ENCODE data around the gene SGMS1. TPM values are rescaled to one million over a fixed set of nuclear protein-coding genes. Genes with fewer than 3 reads are reported as not detected.

Gene SGMS1
- total RNA-seq, 1 donor from 2014 or later: 9.2 TPM

- Mint-ChIP-seq H3K4me1 (no peaks in the 10 kb centered on the region), H3K36me3 (no peaks in the 10 kb centered on the region), H3K27ac (no peak overlapping the region), H3K27me3 (ENCODE audit: insufficient read depth, low read depth) (peaks cover 2% of the 10 kb centered on the region), H3K9me3 (no peaks in the 10 kb centered on the region), H3K4me3 (no peak overlapping the region)
- no peak for TF ChIP-seq EZH2phosphoT487 (IDR thresholded peaks at IDR 0.05)
- TF ChIP-seq EZH2 (IDR thresholded peaks at IDR 0.05): no peak
- no peak for TF ChIP-seq CTCF (IDR thresholded peaks at IDR 0.05)
- Histone ChIP-seq H3K9ac (no peak overlapping the region), H4K20me1 (ENCODE audit: low read depth) (peaks cover 10% of the 10 kb centered on the region), H3K27ac (no peak overlapping the region), H3K4me3 (no peak overlapping the region), H3F3A (ENCODE audit: low read depth) (peaks cover 5% of the 10 kb centered on the region), H3K4me2 (no peak overlapping the region), H3K4me1 (peaks cover 4% of the 10 kb centered on the region), H3K27me3 (peaks cover 31% of the 10 kb centered on the region), H3K36me3 (no peaks in the 10 kb centered on the region), H2AFZ (replicated peaks) (no peak overlapping the region), H3K9me3 (ENCODE audit: low read depth) (no peaks in the 10 kb centered on the region), H3K79me2 (ENCODE audit: low read depth) (no peaks in the 10 kb centered on the region)
- DNase-seq (ENCODE audit: low spot score): no peak
Measured at GRCh38 chr10:50420196-50420595, 203.6 kb downstream of the SGMS1 start.

GRCh38 chr10:50419756-50420155 is 204.0 kb downstream of the SGMS1 start:
- Histone ChIP-seq H3K27ac (no peak overlapping the region), H3K4me1 (peaks cover 4% of the 10 kb centered on the region), H2AFZ (replicated peaks) (no peak overlapping the region), H3K79me2 (ENCODE audit: low read depth) (no peaks in the 10 kb centered on the region), H4K20me1 (ENCODE audit: low read depth) (peaks cover 10% of the 10 kb centered on the region), H3K9me3 (ENCODE audit: low read depth) (no peaks in the 10 kb centered on the region), H3K4me2 (no peak overlapping the region), H3F3A (ENCODE audit: low read depth) (peaks cover 5% of the 10 kb centered on the region), H3K36me3 (no peaks in the 10 kb centered on the region), H3K4me3 (no peak overlapping the region), H3K27me3 (peaks cover 31% of the 10 kb centered on the region), H3K9ac (no peak overlapping the region)
- Mint-ChIP-seq H3K4me1 (no peaks in the 10 kb centered on the region), H3K27ac (no peak overlapping the region), H3K27me3 (ENCODE audit: insufficient read depth, low read depth) (peaks cover 2% of the 10 kb centered on the region), H3K9me3 (no peaks in the 10 kb centered on the region), H3K36me3 (no peaks in the 10 kb centered on the region), H3K4me3 (no peak overlapping the region)
- TF ChIP-seq EZH2phosphoT487 (IDR thresholded peaks at IDR 0.05) (no peak), EZH2 (IDR thresholded peaks at IDR 0.05) (no peak), CTCF (IDR thresholded peaks at IDR 0.05) (no peak)
- DNase-seq (ENCODE audit: low spot score): no peak

- Histone ChIP-seq H3K36me3 (no peaks in the 10 kb centered on the region), H3K4me3 (no peak overlapping the region), H3K79me2 (ENCODE audit: low read depth) (no peaks in the 10 kb centered on the region), H3K27ac (no peak overlapping the region), H3K27me3 (peaks cover 31% of the 10 kb centered on the region), H3K9me3 (ENCODE audit: low read depth) (no peaks in the 10 kb centered on the region), H3F3A (ENCODE audit: low read depth) (peaks cover 5% of the 10 kb centered on the region), H3K4me1 (peaks cover 4% of the 10 kb centered on the region), H3K4me2 (no peak overlapping the region), H3K9ac (no peak overlapping the region), H2AFZ (replicated peaks) (no peak overlapping the region), H4K20me1 (ENCODE audit: low read depth) (peaks cover 10% of the 10 kb centered on the region)
- no peaks in the 10 kb centered on the region for H3K36me3 Mint-ChIP-seq
- no peak for DNase-seq (ENCODE audit: low spot score)
- no peaks in the 10 kb centered on the region for H3K9me3 Mint-ChIP-seq
- H3K4me1 Mint-ChIP-seq: no peaks in the 10 kb centered on the region
- TF ChIP-seq EZH2phosphoT487 (IDR thresholded peaks at IDR 0.05) (no peak), CTCF (IDR thresholded peaks at IDR 0.05) (no peak), EZH2 (IDR thresholded peaks at IDR 0.05) (no peak)
- H3K27me3 Mint-ChIP-seq (ENCODE audit: insufficient read depth, low read depth): peaks cover 2% of the 10 kb centered on the region
- no peak overlapping the region for H3K4me3 Mint-ChIP-seq
- H3K27ac Mint-ChIP-seq: no peak overlapping the region
Measured at GRCh38 chr10:50419091-50419490, 204.7 kb downstream of the SGMS1 start.

Data from neural progenitor cell (in vitro differentiated cells).